Activated T-cell treated with anti-CD3 and anti-CD28 coated beads for 48 hours (primary cell): Measurements from ENCODE around the gene CDO1.
"Not testable (repeated sequence)": the region's sequence is repeated elsewhere in the genome, so short reads cannot be mapped to it uniquely, and the experiment has no call there.

ENCODE experiments used
- DNase-seq: peaks from one replicate; pipeline ENCODE4 v3.0.0-alpha.2; 2020; ENCODE audit warnings: low read depth

The CDO1 gene

DNA sequence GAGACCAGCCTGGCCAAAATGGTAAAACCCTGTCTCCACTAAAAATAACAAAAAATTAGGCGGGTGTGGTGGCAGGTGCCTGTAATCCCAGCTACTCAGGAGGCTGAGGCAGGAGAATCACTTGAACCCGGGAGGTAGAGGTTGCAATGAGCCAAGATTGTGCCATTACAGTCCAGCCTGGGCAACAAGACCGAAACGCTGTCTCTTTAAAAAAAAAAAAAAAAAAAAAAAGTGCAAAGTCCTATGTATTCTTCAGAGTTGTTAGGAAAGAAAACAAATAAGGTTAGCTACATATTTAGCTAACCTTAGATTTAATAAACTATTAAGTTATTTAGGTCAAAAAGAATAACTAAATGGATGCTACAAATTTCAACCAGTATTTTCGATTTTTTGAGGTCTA is 13.5 kb upstream of the CDO1 start:
- no peak for DNase-seq

- DNase-seq = no peak
Measured at GRCh38 chr5:115825948-115826347, 9.5 kb upstream of the CDO1 start.

- DNase-seq = not testable (repeated sequence)
Measured at GRCh38 chr5:115824983-115825382, 8.5 kb upstream of the CDO1 start.

DNA sequence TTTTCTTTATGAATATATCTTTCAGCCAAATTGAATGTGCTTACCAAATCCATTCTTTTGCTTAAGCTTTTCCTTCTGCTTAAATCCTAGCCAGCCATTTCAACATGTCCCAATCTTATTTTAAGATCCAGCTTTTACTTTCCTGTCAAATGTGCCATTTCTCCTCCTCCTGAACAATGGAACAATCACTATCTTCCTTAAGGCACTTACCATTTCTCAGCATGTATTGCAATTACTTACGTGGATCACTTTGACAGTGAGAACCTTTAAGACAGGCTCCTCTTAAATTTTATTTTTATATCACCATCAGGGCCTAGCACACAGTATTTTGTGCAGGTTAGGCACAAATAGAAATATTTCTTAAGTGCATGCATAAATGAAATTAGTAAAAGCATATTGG is 4.4 kb upstream of the CDO1 start:
- no peak for DNase-seq

- no peak for DNase-seq
Measured at GRCh38 chr5:115818821-115819220, 2.4 kb upstream of the CDO1 start.

DNA sequence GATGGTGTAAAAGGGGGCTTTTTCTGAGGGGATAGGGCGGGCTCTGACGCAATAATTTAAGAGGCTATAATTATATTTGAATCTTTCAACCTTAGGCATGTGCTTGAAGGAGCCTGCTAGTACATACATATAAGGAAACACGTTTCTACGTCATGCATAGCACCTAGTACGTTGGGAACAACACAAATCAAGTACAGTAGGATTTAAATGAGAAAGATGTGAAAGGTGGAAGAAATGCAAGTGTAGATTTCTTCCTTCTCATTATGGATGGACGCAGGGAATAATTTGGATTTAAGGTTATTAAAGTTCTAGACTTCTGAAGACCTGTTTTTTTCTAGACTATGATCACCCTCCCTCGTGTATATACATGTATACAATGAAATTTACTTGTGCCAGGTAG is 927 bp upstream of the CDO1 start:
- DNase-seq = no peak

GRCh38 chr5:115815693-115816225 is 700 bp downstream of the CDO1 start:
- DNase-seq = no peak

- DNase-seq = no peak
Measured at GRCh38 chr5:115815006-115815692, 1.3 kb downstream of the CDO1 start.

DNA sequence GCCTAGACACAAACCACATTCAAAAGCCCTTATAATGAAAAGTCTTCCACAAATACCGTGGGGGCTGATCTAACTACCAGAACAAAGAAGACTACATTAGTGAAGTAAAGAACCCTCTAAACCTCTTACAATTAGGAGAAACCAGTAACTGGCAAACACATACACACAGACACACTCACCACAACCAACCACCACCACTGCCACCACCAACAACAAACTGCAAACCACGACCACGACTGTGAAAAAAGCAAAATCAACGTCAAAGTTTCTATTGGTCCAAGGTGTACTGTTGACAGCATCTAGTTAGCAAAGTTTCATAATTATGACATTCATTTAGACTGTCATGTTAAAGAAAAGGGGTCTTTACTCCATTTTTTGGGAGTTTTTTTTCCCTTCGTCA is 2.7 kb downstream of the CDO1 start:
- DNase-seq = no peak

GRCh38 chr5:115812372-115812771 is 4.1 kb downstream of the CDO1 start:
- no peak for DNase-seq

GRCh38 chr5:115811406-115811805 is 5.1 kb downstream of the CDO1 start:
- no peak for DNase-seq

DNA sequence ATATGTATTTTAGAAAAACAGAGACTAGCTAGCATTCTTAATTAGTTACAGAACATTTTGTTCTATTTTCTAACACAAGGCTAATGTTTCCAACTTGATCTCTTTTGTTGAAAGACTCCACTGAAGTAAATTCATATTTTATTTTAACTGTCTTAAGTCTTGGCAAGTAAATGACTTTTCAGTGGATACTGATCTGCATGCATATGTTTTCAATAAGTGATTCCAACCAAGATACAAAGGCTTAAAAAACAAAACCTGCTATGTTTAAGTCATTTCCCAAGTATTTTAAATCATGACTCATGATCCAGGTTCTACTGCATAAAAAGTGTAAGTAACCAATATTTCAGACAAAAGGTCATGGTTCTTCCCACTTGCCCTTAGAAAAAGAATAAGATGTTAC is 5.7 kb downstream of the CDO1 start:
- no peak for DNase-seq

DNA sequence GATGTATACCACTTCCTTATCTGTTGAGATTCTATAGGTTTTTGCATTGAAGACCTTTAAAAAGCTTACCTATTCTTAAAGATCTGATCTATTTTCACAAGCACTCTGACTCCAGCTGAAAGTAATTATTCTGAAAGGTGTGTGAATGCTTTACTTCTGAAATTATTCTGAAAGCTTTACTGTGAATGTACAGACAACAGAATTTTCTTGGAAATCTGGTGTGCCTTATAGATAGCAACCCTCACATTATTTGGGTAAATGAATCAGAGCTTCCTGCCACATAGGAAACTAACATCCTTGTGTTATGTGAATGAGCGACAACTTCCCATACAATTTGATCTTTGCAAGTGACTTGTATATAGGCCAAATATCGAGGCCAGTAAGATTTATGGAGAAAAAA is 6.5 kb downstream of the CDO1 start:
- no peak for DNase-seq

DNA sequence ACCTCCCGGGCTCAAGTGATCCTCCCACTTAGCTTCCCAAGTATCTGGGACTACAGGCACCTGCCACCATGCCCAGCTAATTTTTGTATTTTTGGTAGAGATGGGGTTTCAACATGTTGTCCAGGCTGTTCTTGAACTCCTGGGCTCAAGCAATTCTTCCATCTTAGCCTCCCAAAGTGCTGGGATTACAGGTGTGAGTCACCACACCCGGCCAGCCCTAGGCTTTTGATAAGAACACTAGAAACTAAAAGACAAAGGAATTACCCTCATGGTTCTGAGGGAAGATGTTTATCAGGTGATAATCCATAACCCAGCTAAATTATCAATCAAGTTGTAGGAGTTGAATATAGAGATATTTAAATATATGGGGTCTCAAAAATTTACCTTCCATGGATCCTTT is 8.4 kb downstream of the CDO1 start:
- not testable (repeated sequence) for DNase-seq

DNA sequence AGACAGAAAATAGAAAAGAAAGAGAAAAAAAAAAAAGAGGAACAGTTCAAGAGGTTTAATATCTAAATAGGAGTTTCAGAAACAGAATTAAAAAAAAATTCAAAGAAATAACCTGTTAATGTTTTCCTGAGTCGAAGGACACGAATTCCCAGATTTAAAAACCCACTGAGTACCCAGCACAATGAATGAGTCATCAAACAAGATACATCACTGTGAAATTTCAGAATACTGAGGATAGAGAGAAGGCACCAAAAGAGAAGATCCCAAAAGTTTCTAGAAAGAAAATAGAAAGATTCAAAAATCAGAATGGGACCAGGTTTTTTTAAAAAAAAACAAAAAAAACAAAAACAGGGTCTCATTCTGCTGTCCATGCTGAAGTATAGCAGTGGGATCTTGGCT is 8.8 kb downstream of the CDO1 start:
- no peak for DNase-seq

- DNase-seq = no peak
Measured at GRCh38 chr5:115806986-115807653, 9.3 kb downstream of the CDO1 start.

DNA sequence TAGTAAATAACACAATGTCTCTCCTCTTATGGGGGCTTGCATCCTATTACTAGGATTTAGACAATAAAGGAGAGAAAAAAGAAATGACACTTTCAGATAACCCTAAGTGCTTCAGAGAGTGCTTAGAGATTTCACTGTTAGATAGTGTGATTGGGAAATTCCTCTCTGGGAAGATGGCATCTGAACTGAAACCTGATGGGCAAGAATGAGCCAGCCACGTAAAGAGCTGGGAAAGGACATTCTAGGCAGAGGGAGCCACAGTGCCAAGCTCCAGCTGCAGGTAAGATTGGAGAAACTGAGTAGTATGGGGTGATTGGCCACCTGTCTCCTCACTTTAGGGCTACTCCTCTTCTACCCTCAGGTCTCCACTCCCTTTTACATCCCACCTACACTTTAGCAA is 14.5 kb downstream of the CDO1 start:
- DNase-seq = no peak

- DNase-seq = no peak
Measured at GRCh38 chr5:115801152-115801551, 15.3 kb downstream of the CDO1 start.

- no peak for DNase-seq
Measured at GRCh38 chr5:115800108-115800507, 16.4 kb downstream of the CDO1 start.

DNA sequence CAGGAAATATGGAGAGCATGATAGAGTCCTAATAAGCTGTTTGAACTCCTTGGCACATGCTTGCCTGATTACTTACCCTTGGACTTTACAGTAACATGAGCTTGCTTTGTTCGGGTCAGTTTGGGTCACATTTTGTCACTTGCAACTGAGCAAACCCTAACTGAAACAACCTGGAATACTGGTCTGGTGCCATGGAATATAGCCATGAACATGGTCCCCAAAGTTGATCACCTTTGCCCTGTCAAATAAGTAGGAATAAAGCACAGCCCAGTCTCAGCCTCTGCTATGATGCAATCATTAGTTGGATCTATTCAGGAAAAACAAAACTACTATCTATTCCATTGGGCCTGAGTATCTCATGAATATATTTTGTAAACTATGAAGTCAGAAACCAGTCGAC is 18.2 kb downstream of the CDO1 start:
- no peak for DNase-seq

DNA sequence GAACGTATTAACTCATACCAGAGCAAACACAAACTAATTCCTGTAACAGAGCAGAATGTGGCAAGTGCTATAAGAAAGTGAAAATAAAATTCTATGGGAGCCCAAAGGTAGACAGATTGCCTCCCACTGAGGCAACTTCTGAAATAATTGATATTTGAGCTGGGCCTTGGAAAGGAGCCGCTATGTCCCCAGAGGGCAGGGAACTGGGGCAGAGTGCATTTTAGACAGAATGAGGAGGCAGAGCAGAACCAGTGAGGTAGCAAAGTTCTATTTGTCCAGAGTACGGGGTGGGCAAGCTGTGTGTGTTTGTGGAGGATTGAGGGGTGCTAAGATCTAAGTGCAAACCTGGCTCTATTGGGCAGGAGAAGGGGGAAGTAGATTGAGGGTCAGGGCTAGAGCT is 19.8 kb downstream of the CDO1 start:
- DNase-seq = no peak

- no peak for DNase-seq
Measured at GRCh38 chr5:115795700-115796099, 20.8 kb downstream of the CDO1 start.

DNA sequence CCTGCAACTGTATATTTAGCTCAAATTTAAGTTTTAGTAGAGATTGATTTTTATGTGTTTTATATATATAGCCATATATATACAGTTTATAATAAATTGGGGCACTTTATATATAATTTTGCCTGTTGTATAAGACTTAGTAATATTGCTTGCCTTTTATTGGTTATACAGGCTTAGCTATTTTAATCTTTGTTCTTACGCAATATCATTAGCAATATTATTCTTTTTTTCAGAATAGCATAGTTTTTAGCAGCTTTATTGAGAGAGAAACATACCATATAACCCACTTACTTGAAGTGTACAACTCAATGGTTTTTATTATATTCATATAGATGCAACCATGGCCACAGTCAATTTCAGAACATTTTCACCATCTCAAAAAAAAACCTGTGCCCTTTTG is 28.0 kb downstream of the CDO1 start:
- no peak for DNase-seq

- DNase-seq = no peak
Measured at GRCh38 chr5:115787426-115787825, 29.0 kb downstream of the CDO1 start.
